ENCODE data around the gene KCNIP1.

Gene KCNIP1

GRCh38 chr5:170579601-170580000 is 75.8 kb downstream of the KCNIP1 start:
- Mint-ChIP-seq H3K36me3 (ENCODE audit: low read depth) (no peaks in the 10 kb centered on the region), H3K4me1 (peaks cover 16% of the 10 kb centered on the region), H3K4me3 (no peak overlapping the region), H3K9me3 (peaks cover 11% of the 10 kb centered on the region), H3K27me3 (ENCODE audit: low read depth) (peaks cover 33% of the 10 kb centered on the region), H3K27ac (peak overlapping the region in 1 of 3 experiments; percentile 26)
- no peak for TF ChIP-seq CTCF (IDR thresholded peaks at IDR 0.05; ENCODE audit: unreplicated experiment in 3 of 3)

- Mint-ChIP-seq H3K4me3 (no peak overlapping the region), H3K4me1 (peaks cover 16% of the 10 kb centered on the region), H3K27ac (no peak overlapping the region), H3K36me3 (ENCODE audit: low read depth) (no peaks in the 10 kb centered on the region), H3K9me3 (peaks cover 9% of the 10 kb centered on the region), H3K27me3 (ENCODE audit: low read depth) (peaks cover 27% of the 10 kb centered on the region)
- no peak for TF ChIP-seq CTCF (IDR thresholded peaks at IDR 0.05; ENCODE audit: unreplicated experiment in 3 of 3)
Measured at GRCh38 chr5:170581211-170581610, 77.4 kb downstream of the KCNIP1 start.

GRCh38 chr5:170582644-170583330 is 79.0 kb downstream of the KCNIP1 start:
- no peak for TF ChIP-seq CTCF (IDR thresholded peaks at IDR 0.05; ENCODE audit: unreplicated experiment in 3 of 3)
- Mint-ChIP-seq H3K4me3 (no peak overlapping the region), H3K27me3 (ENCODE audit: low read depth) (peaks cover 17% of the 10 kb centered on the region), H3K4me1 (peaks cover 11% of the 10 kb centered on the region), H3K9me3 (peaks cover 11% of the 10 kb centered on the region), H3K27ac (peak overlapping the region in 1 of 3 experiments; percentile 17), H3K36me3 (ENCODE audit: low read depth) (no peaks in the 10 kb centered on the region)

- Mint-ChIP-seq H3K27ac (no peak overlapping the region), H3K4me1 (peaks cover 6% of the 10 kb centered on the region), H3K27me3 (ENCODE audit: low read depth) (peaks cover 13% of the 10 kb centered on the region), H3K9me3 (peaks cover 2% of the 10 kb centered on the region), H3K36me3 (ENCODE audit: low read depth) (no peaks in the 10 kb centered on the region), H3K4me3 (no peak overlapping the region)
- TF ChIP-seq CTCF (IDR thresholded peaks at IDR 0.05; ENCODE audit: unreplicated experiment in 3 of 3) = no peak
Measured at GRCh38 chr5:170584003-170584402, 80.2 kb downstream of the KCNIP1 start.

GRCh38 chr5:170584450-170585058 is 80.7 kb downstream of the KCNIP1 start:
- Mint-ChIP-seq H3K36me3 (ENCODE audit: low read depth) (no peaks in the 10 kb centered on the region), H3K9me3 (peaks cover 2% of the 10 kb centered on the region), H3K27ac (no peak overlapping the region), H3K4me1 (peaks cover 4% of the 10 kb centered on the region), H3K27me3 (ENCODE audit: low read depth) (peaks cover 19% of the 10 kb centered on the region), H3K4me3 (no peak overlapping the region)
- TF ChIP-seq CTCF (IDR thresholded peaks at IDR 0.05; ENCODE audit: unreplicated experiment in 3 of 3) = no peak
